Activated CD8-positive, alpha-beta memory T cell treated with anti-CD3 and anti-CD28 coated beads for 24 hours (primary cell): ENCODE results near the gene CA12.
"Not testable (repeated sequence)": the region's sequence is repeated elsewhere in the genome, so short reads cannot be mapped to it uniquely, and the experiment has no call there.

Experiments
- DNase-seq: peaks from one replicate; pipeline ENCODE4 v3.0.0-alpha.2; 2020

The CA12 gene

DNA sequence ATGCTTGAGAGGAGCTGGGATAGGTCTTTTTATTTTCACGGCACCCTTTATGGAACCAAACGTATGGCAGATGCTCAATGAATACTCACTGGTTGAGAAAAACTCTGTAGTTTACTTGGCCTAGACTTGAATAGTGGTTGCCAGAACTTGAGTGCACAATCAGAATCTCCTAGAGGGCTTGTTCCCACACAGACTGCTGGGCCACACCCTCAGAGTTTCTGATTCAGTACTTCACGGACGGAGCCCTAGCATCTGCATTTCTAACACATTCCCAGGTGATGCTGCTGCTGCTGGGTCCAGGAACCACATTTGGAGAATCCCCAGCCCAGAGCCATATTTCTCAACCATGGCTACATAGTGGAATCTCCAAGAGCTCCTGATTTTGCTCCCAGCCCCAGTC, 24.6 kb downstream of the CA12 start:
- DNase-seq, result no peak

DNA sequence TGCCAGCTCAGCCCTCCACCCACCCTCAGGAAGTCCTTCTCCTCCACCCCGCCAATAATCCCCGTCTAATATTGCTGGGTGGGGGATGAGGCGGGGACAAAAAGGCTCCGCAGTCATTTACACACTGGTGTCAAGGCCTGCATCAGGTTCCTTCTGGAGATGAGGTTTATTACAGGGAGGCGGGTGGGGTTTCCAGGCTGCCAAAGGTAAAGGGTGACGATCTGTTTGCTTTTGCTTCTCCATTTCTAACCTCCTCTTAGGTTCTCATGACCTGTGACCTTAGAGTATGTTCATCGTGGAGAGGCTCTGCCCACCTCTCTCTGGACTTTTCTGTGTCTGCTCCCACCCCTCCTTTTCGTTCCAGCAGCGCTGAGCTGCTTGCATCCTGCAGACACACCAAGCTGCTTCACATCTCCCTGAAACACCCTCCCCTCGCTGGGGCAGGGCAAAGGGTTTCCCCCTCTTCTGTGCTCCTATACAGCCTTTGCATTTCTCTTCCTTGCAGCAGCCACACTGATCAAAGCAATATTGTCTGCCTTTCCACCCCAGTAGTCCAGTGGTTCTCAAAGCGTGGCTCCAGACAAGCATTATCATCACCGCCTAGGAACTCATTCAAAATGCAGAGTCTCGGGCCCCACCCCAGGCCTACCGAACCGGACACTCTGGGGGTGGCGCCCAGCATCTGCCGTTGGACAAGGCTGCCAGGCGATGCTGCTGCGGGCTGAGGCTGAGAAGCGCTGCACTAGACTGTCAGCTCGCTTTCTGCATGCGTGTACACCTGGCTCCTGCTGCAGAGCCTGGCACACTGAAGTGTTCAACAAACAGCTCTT, 26.6 kb downstream of the CA12 start:
- no peak for DNase-seq

DNA sequence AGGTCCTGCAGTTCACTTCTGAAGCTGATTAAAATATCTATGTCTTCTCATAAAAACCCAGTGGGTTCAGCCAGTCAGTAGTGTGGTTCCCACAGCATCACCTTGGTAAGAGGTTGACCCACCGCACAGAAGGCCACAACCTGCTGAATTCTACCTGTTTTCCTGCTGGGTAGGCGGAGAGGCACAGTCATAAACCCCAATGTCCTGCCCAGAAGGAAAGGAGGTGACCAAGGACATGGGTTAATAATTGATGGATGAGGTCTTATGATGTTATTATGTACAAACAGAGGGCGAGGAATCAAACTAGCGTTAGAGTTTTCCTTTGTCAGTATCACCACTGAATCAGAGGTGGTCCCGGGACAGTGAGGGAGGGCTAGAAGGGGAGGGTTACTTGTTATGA, 27.8 kb downstream of the CA12 start:
- no peak for DNase-seq

DNA sequence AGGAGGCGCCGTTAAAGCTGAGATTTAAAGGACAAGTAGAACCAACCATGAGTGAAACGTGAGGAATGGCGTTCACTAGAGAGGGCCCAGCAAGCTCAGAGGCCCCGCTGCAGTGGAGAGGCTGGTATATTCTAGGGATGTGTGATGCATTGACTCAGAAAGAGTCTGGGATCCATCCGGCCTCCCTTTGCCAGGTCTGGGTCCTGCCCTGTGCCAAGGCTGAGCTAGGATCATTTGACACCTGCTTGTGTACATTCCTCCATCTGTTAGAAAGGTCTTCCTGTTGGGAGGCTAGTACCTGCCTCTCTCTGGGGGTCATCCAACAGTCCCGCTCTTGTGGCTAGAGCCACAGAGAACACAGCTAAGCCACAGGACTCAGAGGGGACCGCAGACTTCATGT, 28.4 kb downstream of the CA12 start:
- no peak for DNase-seq

DNA sequence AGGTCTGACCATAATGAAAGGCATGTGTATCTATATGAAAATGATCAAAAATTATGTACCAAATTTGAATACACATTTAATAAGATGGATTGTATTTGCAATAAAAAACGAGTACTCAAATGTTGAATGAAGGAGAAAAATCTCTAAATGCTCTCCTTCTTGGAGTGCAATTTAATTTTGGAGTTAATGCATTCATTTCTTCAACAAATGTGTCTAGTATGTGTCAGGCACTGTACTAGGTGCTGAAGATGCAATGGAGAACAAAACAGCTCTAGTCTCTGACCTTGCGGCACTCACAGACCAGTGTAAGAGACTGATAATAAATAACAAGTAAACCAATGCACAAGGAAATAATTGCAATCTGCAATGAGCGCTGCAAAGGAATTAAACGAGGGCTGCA, 28.8 kb downstream of the CA12 start:
- no peak for DNase-seq

DNA sequence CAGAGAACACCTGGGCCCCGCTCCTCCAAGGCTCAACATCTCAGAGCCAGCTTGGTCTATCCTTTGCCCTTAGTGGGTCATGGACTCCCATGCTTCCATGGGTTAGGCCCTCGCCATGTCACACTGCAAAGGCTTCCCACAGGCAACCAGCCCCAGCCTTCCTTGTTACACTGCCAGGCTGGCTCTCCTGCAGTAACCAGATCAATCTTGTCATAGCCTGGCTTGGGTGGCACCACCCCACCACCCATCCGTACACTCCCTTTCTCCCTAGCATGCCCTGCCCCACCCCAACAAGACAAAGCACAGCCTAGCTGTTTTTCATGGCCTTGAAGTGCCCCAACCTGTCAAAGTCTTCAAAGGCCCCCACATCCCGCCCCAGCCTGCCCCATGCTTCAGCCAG, 30.5 kb downstream of the CA12 start:
- no peak for DNase-seq

DNA sequence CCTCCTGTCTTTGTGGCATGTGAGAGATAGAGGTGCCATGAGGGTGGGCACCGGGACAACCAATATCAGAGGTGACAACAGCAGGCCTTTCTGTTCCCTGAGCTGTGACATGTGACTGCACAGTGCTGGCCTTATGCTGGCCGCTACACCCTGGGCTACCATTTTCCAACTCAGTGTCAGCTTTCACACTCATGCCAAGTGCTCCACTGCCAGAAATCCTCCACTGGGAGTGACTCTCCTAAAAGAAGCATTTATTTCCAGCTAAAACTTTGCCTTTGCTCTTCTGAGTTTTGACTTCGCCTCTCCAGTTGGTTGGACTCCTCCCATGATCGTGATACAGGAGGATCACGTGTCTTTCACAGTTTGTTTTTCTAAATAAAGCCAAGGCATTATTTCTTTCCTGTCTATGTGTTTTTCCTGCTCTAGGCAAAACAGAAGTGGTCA, 31.4 kb downstream of the CA12 start:
- no peak for DNase-seq

DNA sequence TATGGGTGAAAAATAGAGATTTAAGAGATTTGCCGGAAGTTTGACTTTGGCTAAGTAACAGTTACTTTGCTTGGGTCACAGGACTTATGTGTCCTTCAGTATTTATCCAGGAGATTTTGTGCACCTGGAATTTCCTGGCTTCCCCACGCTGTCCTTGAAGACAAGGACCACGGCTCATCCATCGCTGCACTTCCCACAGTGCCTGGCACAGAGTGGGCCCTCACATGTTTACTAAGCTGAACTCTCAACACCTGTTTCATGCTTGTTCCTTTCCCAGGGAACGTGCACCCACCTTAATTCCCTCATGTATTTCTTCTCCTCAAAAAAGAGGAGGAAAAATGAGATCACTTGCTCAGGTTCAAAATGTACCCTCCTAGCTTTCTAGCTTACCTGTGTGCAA, 32.0 kb downstream of the CA12 start:
- no peak for DNase-seq

DNA sequence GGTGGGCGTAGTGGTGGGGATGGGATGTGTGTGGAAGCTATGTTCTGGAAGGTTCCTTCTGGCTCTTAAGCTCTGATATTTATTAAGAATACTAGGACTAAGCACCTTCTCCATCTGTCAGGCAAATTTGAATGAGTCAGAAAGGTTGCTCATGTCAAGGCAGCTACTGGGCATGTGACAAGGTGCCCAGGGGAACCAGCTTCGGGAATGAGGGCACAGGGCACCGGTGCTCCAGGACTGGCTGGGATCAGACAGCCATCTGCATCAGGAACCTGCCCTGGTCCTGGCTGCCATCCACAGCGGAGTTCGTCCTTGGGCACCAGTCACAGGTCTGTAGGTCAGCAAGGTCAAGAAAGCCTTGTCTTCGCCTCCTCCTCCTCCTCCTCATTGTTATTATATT, 32.5 kb downstream of the CA12 start:
- no peak for DNase-seq

DNA sequence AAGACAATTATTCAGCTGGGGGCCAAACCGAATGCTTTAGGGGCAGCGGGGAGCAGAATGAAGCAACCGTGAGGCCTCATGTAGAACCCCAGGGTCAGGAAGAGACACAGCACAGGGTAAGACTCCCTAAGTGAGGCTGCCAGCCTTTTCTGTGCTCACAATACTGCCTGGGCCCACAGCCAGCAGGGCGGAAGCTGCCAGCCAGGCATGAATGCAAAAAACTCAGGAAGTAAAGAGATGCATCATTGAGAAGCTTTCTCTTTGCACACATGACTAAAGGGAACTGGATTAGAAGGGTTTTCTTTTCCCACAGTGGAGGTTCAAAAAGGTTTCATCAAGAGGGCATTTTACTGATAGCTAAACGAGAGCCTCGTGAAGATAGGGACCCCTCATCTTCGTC, 33.3 kb downstream of the CA12 start:
- no peak for DNase-seq

DNA sequence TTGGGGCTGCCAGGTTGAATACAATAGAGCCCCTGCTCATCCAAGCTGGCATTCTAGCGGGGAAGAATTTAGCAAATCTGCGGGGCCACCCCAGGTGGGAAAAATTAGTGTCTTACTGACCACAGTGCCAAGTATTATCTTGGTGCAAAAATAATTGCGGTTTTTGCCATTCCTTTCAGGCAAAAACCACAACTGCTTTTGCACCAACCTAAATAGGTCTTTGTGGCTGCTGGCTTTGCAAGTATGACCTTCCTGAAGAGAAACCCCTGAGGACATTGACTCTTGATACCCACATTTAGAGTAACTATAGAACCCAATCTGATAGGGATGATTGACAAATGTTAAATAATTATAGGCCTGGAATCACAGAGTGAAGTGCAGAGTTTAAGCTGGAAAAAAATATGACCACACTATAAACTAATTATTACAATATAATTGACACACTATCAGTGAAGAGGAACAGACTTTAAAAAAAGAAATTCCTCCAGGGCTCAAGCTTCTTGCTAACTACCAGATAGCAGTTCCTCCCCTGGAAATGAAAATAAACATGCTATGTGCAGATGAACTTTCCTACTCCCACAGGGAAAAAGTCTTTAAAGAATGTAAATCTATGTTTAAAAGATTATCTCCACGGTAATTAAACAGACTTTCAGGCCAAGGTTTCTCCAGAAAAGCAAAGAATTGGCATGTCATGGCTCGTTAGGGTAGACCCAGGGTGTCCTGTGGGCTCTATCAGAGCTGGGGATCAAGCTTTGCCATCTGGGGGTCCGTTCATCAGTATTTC, 34.4 kb downstream of the CA12 start:
- no peak for DNase-seq

DNA sequence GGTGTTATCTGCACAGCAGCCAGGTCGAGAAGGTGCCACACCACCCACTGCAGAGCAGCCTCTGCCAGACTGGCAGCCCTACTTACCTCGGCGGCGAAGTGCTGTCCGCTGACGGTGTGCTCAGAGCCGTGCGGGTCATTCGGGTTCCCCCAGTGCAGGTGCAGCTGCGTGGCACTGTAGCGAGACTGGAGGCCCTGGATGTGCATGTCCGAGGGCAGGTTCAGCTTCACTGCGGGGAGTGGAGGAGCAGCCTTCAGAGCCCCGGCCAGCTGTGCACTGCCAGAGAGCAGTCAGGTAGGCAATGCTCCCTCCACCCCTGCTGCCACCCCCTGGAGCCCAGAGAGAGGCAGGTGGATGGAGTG, 36.3 kb downstream of the CA12 start:
- DNase-seq, result no peak

DNA sequence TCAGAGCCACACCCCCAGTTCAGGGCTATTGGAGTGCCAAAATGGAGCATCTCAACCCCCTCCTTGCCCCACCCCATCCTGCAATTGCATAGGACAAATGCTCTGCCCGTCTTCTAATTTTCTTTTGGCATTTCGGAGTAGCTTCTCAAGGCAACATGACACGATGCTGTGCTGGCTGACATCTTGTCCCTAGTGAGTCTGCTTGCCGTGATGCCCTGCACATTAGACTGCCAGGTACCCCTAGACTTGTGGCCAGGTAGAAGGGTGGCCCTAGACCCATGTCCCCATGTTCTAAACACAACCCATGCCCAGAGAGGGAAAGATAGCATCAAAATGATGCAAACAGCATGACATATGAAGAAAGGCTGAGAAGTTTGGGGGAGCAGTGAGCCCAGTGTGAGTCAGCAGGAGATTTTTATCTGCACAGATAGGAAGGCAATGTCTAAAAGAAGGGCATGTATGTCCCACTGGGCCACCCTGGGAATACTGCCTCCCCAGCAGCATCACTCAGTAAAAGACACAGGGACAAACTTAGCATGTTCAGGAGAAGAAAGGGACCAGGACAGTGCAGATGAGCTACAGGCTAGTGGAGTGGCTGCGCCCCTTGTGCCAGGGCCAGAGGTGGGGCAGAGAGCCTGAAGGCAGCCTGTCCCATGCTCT, 36.8 kb downstream of the CA12 start:
- no peak for DNase-seq

DNA sequence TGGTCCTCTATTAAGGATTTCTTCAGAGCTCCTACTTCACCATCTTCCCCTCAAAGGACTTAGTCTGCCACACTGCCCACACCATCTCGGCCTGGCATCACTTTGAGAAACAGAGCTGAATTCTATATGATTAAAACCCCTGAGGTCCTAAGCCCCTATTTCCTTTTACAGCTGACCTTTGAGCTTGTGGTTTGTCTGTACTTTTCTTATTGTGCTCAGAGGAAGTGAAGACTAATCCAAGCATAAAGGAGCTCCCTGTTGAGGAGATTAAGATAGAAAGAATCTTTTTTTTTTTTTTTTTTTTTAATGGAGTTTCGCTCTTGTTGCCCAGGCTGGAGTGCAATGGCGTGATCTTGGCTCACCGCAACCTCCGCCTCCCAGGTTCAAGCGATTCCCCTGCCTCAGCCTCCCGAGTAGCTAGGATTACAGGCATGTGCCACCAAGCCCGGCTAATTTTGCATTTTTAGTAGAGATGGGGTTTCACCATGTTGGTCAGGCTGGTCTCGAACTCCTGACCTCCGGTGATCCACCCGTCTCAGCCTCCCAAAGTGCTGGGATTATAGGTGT, 38.6 kb downstream of the CA12 start:
- DNase-seq, result not testable (repeated sequence)

DNA sequence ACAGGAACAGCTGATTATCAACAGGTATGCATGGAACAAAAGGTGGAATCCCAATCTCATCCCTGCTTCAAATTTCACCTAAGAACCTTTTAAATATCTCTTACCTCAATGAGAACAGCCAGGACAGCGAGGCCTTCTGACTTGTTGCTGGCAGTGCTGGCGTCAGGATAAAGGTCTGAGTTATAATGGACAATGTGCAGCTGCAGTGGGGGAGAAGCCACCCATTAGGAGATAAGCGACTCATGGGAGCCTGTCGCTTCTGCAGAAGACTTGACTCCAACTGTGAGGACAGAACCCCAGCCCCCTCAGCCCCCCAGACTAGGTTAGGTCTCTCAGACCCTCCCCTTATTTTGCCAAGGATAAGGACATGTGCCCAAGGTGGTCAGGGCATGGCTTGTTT, 39.7 kb downstream of the CA12 start:
- no peak for DNase-seq

DNA sequence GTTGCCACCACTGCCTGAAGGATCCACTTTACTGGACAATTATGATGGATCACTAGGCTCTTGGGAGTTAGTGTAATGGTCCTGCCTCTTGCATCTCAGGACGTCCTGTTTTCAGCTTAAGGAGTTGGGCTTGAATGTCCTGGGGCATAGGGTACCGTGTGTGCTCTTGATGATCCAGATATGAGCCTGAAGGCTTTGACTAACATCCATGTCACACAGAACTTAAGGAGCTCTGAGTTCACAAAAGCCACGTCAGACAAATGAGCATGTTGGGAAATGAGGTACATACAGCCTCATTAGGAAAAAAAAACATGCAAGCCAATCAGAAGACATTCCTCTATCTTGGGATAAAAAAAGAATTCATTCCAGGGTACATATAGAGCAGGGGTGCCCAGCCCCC, 40.8 kb downstream of the CA12 start:
- DNase-seq, result no peak

DNA sequence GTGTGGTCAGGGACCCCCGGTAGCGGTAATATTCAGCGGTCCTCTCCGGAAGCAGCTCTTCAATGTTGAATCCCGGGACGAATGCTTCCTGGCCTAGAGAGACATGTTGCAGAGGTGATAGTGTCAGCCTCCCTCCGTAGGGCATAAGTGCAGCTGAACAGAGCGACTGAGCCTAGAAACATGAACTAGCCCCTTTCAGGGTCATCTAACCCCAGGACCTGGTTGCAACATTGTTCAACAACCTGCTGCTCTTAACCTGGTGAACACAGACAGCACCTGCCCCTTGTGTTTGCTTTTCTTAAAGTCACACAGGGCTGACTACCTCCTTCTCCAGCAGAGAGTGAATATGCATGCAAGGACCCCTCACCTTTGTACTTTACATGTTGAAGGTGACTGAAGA, 41.3 kb downstream of the CA12 start:
- no peak for DNase-seq

DNA sequence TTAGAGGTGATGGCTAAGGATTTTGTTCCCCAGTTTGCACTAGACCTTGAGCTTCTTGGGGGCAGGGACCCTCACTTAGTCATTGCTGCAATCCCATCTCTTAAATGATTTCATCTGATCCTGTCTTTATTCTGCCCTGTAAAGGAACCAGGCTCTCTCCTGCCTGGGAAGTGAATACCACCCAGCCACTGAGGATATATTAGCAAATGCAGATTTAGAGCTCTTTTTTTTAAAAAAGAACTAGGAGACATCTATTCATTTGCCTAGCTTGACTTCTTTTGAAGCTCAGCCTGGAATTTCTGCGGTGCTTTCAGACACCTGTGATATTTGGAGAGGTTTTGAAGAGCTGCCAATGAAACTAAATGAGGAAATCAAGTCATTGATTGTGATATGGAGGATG, 41.8 kb downstream of the CA12 start:
- DNase-seq, result no peak

DNA sequence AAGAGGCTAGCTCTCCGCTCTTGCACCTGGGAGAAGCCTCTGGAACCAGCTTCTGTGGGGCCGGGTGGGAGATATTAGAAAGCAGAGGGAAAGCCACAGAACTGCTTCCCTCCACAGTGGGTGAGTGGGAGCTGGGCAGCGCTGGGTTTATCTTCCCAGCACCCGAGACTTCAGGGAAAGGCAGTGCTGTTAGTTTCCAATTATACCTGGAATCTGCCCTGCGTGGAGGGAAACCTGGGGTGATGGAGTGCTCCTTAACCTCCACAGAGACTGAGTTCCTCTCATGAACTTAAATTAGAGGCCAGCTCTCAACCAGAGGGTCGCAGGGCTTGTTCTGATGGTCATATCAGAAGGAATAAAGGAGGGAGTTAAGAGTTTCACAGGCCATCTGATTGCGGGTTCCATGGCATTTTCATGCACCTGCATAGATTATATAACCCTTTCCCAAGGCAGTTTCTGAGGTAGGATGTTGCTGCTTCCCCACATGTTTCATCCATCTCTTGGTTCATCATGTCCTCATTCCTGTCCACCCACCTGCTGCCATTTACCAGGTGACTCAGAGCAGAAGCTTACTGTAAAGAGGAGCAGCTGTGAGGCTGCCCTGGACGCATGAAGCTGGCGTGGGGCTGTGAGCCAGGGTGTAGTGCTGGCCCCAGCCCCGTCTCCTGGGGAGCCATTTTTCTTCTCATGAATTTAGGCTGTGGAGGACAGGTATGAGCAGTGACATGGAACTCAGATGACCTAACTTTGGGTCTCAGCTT, 42.5 kb downstream of the CA12 start:
- DNase-seq, result no peak

DNA sequence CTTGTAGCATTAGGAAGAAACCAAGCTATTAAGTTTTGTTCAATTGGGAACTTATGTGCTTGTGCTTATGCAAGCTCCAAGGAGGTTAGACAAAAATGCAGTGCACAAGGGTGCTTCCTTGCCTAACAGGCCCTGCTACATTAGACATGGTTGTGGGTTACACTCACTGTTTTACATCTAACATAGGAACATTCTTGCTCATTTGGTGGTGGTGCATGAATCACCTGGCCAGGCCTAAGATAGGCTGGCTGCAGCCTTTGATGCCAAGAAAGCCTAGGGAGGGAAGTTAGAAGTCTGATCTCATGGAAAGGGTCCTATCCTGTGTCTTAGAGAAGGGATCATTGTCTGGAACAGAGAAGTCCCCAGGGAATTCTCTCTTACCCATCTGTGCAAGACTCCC, 43.5 kb downstream of the CA12 start:
- DNase-seq, result no peak

DNA sequence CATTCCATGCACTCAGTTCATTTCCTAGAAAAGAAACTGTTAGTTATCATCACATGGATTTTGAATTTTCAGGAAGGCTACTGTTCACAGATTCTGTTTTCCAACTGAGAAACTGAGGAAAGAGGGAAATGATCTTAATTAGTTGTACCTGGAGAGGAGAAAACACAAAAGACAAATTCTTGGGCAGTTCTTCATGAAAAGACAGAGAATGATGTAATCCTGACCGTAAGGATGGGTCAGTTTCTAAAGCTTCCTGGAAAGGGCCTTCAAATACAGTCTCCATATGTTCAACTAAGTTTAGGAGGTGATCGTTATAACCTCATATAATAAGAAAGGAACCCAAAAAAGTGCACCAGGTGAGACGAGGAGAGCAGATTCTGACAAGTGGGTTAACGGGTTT, 44.6 kb downstream of the CA12 start:
- no peak for DNase-seq

DNA sequence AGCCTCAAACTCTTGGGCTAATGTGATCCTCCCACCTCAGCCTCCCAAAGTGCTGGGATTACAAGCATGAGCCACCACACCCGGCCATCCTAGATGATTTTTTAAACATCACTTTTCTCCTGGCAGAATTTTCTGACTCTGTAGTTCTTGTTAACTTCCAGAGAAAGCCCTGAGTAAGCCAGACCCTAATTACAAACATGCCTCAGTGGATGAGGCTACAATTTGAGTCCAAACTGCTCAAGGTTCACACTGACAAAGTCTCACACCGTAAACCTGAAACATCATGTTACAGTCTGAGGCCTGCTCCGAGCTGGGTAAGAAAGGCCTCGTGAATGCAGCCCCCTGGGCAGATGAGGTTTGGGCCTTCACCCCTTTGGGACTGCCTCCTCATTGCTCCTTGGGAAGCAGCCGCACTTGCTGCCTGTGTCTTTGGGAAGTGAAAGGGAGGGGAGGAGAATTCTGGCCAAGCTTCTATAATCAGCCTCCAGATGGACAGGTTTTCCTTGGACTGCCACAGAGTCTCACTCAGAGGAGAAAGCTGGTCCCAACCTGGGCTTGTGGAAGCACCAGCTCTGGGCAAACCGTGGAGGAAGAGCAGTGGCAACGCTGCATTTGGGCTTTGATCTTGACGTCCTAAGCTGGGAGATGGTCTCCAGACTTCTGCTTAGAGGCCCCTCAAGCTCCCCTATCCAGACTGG, 46.0 kb downstream of the CA12 start:
- DNase-seq, result no peak
